Measurements from ENCODE around the gene BAIAP2L2.

DNA sequence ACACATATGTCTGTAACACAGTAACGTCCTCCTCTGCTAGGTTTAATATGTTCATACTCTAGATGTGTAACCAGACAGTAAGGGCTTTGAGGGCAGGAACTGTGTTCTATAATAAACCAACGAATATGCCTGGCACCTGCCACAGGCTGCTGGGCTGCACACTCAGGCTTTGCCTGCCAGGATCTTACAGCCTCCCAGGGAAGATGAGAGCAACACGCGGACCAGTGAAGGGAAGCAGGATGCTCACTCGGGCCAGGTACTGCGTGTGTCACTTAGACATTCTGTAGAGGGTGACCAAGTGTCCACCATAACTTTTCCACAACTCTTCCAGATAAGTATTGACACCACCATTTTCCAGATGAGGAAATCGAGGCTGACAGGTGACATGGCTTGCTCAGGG lies 21.7 kb upstream of the BAIAP2L2 start:
- TF ChIP-seq, protein P1, sequence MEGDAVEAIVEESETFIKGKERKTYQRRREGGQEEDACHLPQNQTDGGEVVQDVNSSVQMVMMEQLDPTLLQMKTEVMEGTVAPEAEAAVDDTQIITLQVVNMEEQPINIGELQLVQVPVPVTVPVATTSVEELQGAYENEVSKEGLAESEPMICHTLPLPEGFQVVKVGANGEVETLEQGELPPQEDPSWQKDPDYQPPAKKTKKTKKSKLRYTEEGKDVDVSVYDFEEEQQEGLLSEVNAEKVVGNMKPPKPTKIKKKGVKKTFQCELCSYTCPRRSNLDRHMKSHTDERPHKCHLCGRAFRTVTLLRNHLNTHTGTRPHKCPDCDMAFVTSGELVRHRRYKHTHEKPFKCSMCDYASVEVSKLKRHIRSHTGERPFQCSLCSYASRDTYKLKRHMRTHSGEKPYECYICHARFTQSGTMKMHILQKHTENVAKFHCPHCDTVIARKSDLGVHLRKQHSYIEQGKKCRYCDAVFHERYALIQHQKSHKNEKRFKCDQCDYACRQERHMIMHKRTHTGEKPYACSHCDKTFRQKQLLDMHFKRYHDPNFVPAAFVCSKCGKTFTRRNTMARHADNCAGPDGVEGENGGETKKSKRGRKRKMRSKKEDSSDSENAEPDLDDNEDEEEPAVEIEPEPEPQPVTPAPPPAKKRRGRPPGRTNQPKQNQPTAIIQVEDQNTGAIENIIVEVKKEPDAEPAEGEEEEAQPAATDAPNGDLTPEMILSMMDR (IDR thresholded peaks at IDR 0.05): no peak
- TF ChIP-seq POLR2A (IDR thresholded peaks at IDR 0.05; ENCODE audit: low read depth) (no peak), POLR2AphosphoS5 (IDR thresholded peaks at IDR 0.05) (no peak)
